ENCODE measurements around the gene TOMM34.

TOMM34 gene

DNA sequence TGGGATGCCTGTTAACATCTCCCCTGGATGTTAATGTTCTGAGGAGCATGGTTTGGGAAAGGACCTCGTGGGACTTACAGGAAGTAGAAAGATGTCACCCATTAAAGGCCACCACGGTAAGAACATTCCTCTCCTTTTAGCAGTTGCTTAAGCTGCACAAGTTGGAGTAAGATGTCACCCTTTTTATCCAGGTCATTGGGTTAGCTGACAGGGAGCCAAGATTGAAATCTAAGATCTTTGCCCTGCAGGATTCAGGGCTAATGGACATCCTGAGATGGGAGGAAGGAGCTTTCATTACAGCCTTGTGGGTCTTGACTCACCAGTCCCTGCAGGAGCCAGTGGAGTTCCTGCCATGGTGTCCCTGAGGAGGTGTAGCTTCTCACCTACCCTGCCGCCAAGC lies 28.3 kb downstream of the TOMM34 start:
- DNase-seq (ENCODE audit: low spot score) = no peak

DNA sequence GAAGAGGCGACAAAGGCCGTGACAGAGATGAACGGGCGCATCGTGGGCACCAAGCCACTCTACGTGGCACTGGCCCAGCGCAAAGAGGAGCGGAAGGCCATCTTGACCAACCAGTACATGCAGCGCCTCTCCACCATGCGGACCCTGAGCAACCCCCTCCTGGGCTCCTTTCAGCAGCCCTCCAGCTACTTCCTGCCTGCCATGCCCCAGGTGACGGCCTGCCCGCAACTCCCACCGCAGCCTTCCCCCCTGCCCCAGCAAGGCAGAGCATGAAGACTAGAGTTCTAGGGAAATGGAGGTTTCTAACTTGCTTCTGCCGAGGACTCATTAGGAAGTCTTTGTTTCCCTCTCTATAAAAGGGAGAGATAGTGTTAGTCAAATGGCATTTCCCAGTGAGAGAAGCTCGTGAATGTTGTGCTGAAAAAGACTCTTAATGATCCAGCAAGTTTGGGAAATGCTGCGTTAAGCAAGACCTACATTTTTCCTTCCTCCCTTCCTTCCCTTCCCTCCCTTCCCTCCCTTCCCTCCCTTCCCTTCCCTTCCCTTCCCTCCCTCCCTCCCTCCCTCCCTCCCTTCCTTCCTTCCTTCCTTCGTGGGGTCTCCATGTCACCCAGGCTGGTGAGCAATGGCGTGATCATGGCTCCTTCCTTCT lies 29.6 kb downstream of the TOMM34 start:
- no peak overlapping the region for H3K27ac ChIP-seq
- TF ChIP-seq, protein P1, sequence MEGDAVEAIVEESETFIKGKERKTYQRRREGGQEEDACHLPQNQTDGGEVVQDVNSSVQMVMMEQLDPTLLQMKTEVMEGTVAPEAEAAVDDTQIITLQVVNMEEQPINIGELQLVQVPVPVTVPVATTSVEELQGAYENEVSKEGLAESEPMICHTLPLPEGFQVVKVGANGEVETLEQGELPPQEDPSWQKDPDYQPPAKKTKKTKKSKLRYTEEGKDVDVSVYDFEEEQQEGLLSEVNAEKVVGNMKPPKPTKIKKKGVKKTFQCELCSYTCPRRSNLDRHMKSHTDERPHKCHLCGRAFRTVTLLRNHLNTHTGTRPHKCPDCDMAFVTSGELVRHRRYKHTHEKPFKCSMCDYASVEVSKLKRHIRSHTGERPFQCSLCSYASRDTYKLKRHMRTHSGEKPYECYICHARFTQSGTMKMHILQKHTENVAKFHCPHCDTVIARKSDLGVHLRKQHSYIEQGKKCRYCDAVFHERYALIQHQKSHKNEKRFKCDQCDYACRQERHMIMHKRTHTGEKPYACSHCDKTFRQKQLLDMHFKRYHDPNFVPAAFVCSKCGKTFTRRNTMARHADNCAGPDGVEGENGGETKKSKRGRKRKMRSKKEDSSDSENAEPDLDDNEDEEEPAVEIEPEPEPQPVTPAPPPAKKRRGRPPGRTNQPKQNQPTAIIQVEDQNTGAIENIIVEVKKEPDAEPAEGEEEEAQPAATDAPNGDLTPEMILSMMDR (IDR thresholded peaks at IDR 0.05) = no peak
- H3K4me3 ChIP-seq = no peak overlapping the region
- DNase-seq (ENCODE audit: low spot score) = no peak

More for the DNA sequence above, 28.3 kb downstream of the TOMM34 start:
- Histone ChIP-seq H3K4me3 (no peak overlapping the region), H3K27ac (no peak overlapping the region)
- TF ChIP-seq, protein P1 (IDR thresholded peaks at IDR 0.05) = no peak

DNA sequence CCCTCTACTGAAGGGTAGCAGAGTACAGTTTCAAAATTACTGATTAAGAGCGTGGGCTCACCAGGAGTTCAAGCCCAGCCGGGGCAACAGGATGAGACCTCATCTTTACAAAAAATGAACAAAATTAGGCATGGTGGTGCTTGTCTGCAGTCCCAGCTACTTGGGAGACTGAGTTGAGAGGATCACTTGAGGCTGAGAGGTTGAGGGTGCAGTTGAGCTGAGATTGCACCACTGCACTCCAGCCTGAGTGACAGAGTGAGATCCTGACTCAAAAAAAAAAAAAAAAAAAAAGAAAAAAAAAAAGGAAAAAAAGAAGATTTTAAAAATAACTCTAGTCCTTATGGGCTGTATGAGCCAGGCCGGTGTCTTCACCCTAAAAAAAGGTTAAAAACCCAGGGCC lies 31.6 kb downstream of the TOMM34 start:
- DNase-seq (ENCODE audit: low spot score) = no peak
- Histone ChIP-seq H3K4me3 (no peak overlapping the region), H3K27ac (no peak overlapping the region)
- TF ChIP-seq, protein P1 (IDR thresholded peaks at IDR 0.05) = no peak

DNA sequence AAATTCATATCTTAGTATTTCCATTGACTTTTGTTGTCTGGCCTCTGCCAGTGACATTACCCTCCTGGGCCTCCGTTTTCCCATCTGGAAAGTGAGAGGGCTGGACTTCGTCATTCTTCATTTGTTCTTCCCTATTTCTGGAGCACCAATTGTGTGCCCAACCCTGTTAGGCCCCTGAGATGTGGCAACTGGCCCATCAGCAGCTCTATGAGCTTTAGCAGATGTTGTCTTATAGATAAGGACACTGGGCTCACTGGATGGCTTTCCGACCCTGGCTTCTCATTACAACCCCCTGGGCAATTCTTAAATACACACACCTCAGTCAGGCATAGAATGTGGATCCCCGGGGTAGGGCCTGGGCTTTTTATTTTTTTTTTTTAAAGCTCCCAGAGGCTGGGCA lies 35.7 kb downstream of the TOMM34 start:
- TF ChIP-seq, protein P1 (IDR thresholded peaks at IDR 0.05) = no peak
- no peak for DNase-seq (ENCODE audit: low spot score)
- Histone ChIP-seq H3K4me3 (no peak overlapping the region), H3K27ac (no peak overlapping the region)

DNA sequence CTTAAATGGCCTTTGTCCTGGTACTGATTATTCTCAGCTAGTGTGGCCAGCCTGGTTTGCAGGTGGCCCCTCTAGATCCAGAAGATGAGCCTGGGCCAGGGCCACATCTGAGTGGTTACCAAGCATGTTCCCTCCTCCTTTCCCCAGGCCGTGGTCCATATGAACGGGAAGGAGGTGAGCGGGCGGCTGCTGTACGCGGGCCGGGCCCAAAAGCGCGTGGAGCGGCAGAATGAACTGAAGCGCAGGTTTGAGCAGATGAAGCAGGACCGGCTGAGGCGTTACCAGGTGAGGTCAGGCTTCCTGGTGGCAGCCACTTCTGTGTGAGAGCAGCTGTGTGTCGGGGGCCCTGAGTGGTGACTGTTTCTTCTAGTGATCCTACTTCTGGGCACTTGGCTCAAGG lies 38.8 kb downstream of the TOMM34 start:
- TF ChIP-seq, protein P1 (IDR thresholded peaks at IDR 0.05) = no peak
- Histone ChIP-seq H3K4me3 (no peak overlapping the region), H3K27ac (no peak overlapping the region)
- no peak for DNase-seq (ENCODE audit: low spot score)

DNA sequence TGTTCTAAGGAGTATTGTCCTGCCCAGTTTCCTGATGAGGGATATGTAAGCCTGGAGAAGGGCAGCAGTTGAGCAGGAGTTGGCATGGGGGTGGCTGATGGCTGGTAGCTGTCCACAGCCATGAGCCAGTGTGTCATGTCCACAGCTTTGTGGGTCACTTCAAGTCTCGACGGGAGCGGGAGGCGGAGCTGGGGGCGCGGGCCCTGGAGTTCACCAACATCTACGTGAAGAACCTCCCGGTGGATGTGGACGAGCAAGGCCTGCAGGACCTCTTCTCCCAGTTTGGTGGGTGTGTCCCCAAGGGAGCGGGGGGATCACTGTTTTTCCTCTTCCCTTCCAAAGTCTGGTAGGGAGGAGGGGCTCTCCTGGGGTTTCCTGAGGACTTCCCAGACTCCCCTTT lies 41.4 kb downstream of the TOMM34 start:
- no peak overlapping the region for H3K27ac ChIP-seq
- TF ChIP-seq, protein P1 (IDR thresholded peaks at IDR 0.05) = no peak

DNA sequence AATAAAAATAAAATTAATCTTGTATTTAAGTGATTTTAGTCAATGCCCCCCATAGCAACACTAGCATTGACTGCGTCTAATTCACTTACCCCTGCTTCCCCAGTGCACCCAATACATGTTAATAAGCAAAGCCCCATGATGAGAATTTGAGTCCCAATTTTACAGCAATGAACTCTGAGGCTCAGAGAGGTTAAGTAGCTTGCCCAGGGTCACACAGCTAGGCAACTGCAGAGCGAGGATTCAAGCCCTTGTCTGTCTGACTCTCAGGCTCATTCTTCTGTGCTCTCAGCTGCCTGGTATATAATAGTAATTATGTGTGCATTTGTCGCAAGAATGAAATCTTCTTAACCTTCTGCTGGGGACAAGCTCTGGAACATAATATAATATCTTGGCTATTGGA lies 41.9 kb downstream of the TOMM34 start:
- TF ChIP-seq, protein P1 (IDR thresholded peaks at IDR 0.05) = no peak
- Histone ChIP-seq H3K4me3 (no peak overlapping the region), H3K27ac (no peak overlapping the region)
- DNase-seq (ENCODE audit: low spot score) = no peak

More for the DNA sequence above, 41.4 kb downstream of the TOMM34 start:
- no peak for DNase-seq (ENCODE audit: low spot score)
- no peak overlapping the region for H3K4me3 ChIP-seq
